ENCODE measurements around the gene SLC12A7.
"Not testable (repeated sequence)": the region's sequence is repeated elsewhere in the genome, so short reads cannot be mapped to it uniquely, and the experiment has no call there.

SLC12A7 gene

GRCh38 chr5:1133108-1133507 lies 21.2 kb upstream of the SLC12A7 start:
- DNase-seq (ENCODE audit: low read depth, low spot score): no peak
- Histone ChIP-seq H3K27me3 (ENCODE audit: control insufficient read depth, insufficient read depth, low read length) (no peaks in the 10 kb centered on the region), H3K36me3 (ENCODE audit: control insufficient read depth, insufficient read depth, low read length) (no peaks in the 10 kb centered on the region), H3K4me3 (ENCODE audit: low read length) (no peak overlapping the region), H3K4me1 (ENCODE audit: control insufficient read depth, insufficient read depth, low read length) (peaks cover 1% of the 10 kb centered on the region; the same call in 1 of the 2 replicates), H3K27ac (ENCODE audit: low read length) (no peak overlapping the region), H3K9me3 (ENCODE audit: control insufficient read depth, insufficient read depth, low read length) (no peaks in the 10 kb centered on the region)
- no CpG with 5 or more reads among the region's 9 CpGs for WGBS (ENCODE audit: insufficient coverage, insufficient read length)

GRCh38 chr5:1132570-1132969 lies 20.7 kb upstream of the SLC12A7 start:
- Histone ChIP-seq H3K4me1 (ENCODE audit: control insufficient read depth, insufficient read depth, low read length) (peaks cover 1% of the 10 kb centered on the region; the same call in 1 of the 2 replicates), H3K4me3 (ENCODE audit: low read length) (no peak overlapping the region), H3K27ac (ENCODE audit: low read length) (no peak overlapping the region), H3K36me3 (ENCODE audit: control insufficient read depth, insufficient read depth, low read length) (no peaks in the 10 kb centered on the region), H3K9me3 (ENCODE audit: control insufficient read depth, insufficient read depth, low read length) (no peaks in the 10 kb centered on the region), H3K27me3 (ENCODE audit: control insufficient read depth, insufficient read depth, low read length) (no peaks in the 10 kb centered on the region)
- no CpG with 5 or more reads among the region's 8 CpGs for WGBS (ENCODE audit: insufficient coverage, insufficient read length)
- DNase-seq (ENCODE audit: low read depth, low spot score): no peak

- no peaks in the 10 kb centered on the region for H3K9me3 ChIP-seq (ENCODE audit: control insufficient read depth, insufficient read depth, low read length)
- peaks cover 1% of the 10 kb centered on the region; the same call in 1 of the 2 replicates for H3K4me1 ChIP-seq (ENCODE audit: control insufficient read depth, insufficient read depth, low read length)
- H3K36me3 ChIP-seq (ENCODE audit: control insufficient read depth, insufficient read depth, low read length): no peaks in the 10 kb centered on the region
- no peak overlapping the region for H3K4me3 ChIP-seq (ENCODE audit: low read length)
- H3K27me3 ChIP-seq (ENCODE audit: control insufficient read depth, insufficient read depth, low read length): no peaks in the 10 kb centered on the region
- no CpG with 5 or more reads among the region's 11 CpGs for WGBS (ENCODE audit: insufficient coverage, insufficient read length)
- H3K27ac ChIP-seq (ENCODE audit: low read length): no peak overlapping the region
- DNase-seq (ENCODE audit: low read depth, low spot score): no peak
Measured at GRCh38 chr5:1131726-1132125, 19.9 kb upstream of the SLC12A7 start.

- no CpG with 5 or more reads among the region's 14 CpGs for WGBS (ENCODE audit: insufficient coverage, insufficient read length)
- no peaks in the 10 kb centered on the region for H3K27me3 ChIP-seq (ENCODE audit: control insufficient read depth, insufficient read depth, low read length)
- no peak for DNase-seq (ENCODE audit: low read depth, low spot score)
- H3K4me1 ChIP-seq (ENCODE audit: control insufficient read depth, insufficient read depth, low read length): peaks cover 1% of the 10 kb centered on the region; the same call in 1 of the 2 replicates
- no peak overlapping the region for H3K27ac ChIP-seq (ENCODE audit: low read length)
- no peaks in the 10 kb centered on the region for H3K9me3 ChIP-seq (ENCODE audit: control insufficient read depth, insufficient read depth, low read length)
- H3K36me3 ChIP-seq (ENCODE audit: control insufficient read depth, insufficient read depth, low read length): no peaks in the 10 kb centered on the region
- H3K4me3 ChIP-seq (ENCODE audit: low read length): no peak overlapping the region
Measured at GRCh38 chr5:1131191-1131621, 19.3 kb upstream of the SLC12A7 start.

GRCh38 chr5:1130218-1130946 lies 18.5 kb upstream of the SLC12A7 start:
- WGBS (ENCODE audit: insufficient coverage, insufficient read length): no CpG with 5 or more reads among the region's 26 CpGs
- no peaks in the 10 kb centered on the region for H3K27me3 ChIP-seq (ENCODE audit: control insufficient read depth, insufficient read depth, low read length)
- no peak for DNase-seq (ENCODE audit: low read depth, low spot score)
- no peak overlapping the region for H3K27ac ChIP-seq (ENCODE audit: low read length)
- peaks cover 1% of the 10 kb centered on the region; the same call in 1 of the 2 replicates for H3K4me1 ChIP-seq (ENCODE audit: control insufficient read depth, insufficient read depth, low read length)
- no peaks in the 10 kb centered on the region for H3K36me3 ChIP-seq (ENCODE audit: control insufficient read depth, insufficient read depth, low read length)
- H3K4me3 ChIP-seq (ENCODE audit: low read length): no peak overlapping the region
- H3K9me3 ChIP-seq (ENCODE audit: control insufficient read depth, insufficient read depth, low read length): no peaks in the 10 kb centered on the region

- Histone ChIP-seq H3K9me3 (ENCODE audit: control insufficient read depth, insufficient read depth, low read length) (no peaks in the 10 kb centered on the region), H3K27ac (ENCODE audit: low read length) (no peak overlapping the region), H3K4me3 (ENCODE audit: low read length) (no peak overlapping the region), H3K27me3 (ENCODE audit: control insufficient read depth, insufficient read depth, low read length) (no peaks in the 10 kb centered on the region), H3K36me3 (ENCODE audit: control insufficient read depth, insufficient read depth, low read length) (no peaks in the 10 kb centered on the region), H3K4me1 (ENCODE audit: control insufficient read depth, insufficient read depth, low read length) (peaks cover 1% of the 10 kb centered on the region; the same call in 1 of the 2 replicates)
- no peak for DNase-seq (ENCODE audit: low read depth, low spot score)
- WGBS (ENCODE audit: insufficient coverage, insufficient read length): no CpG with 5 or more reads among the region's 9 CpGs
Measured at GRCh38 chr5:1129711-1130055, 17.8 kb upstream of the SLC12A7 start.

- Histone ChIP-seq H3K4me1 (ENCODE audit: control insufficient read depth, insufficient read depth, low read length) (peaks cover 1% of the 10 kb centered on the region; the same call in 1 of the 2 replicates), H3K4me3 (ENCODE audit: low read length) (no peak overlapping the region), H3K36me3 (ENCODE audit: control insufficient read depth, insufficient read depth, low read length) (no peaks in the 10 kb centered on the region), H3K27ac (ENCODE audit: low read length) (no peak overlapping the region), H3K27me3 (ENCODE audit: control insufficient read depth, insufficient read depth, low read length) (no peaks in the 10 kb centered on the region), H3K9me3 (ENCODE audit: control insufficient read depth, insufficient read depth, low read length) (no peaks in the 10 kb centered on the region)
- DNase-seq (ENCODE audit: low read depth, low spot score): no peak
- no CpG with 5 or more reads among the region's 24 CpGs for WGBS (ENCODE audit: insufficient coverage, insufficient read length)
Measured at GRCh38 chr5:1128977-1129710, 17.3 kb upstream of the SLC12A7 start.

- DNase-seq (ENCODE audit: low read depth, low spot score): no peak
- no peak overlapping the region for H3K4me3 ChIP-seq (ENCODE audit: low read length)
- H3K9me3 ChIP-seq (ENCODE audit: control insufficient read depth, insufficient read depth, low read length): no peaks in the 10 kb centered on the region
- no peak overlapping the region for H3K27ac ChIP-seq (ENCODE audit: low read length)
- peaks cover 1% of the 10 kb centered on the region; the same call in 1 of the 2 replicates for H3K4me1 ChIP-seq (ENCODE audit: control insufficient read depth, insufficient read depth, low read length)
- H3K36me3 ChIP-seq (ENCODE audit: control insufficient read depth, insufficient read depth, low read length): no peaks in the 10 kb centered on the region
- WGBS (ENCODE audit: insufficient coverage, insufficient read length): no CpG with 5 or more reads among the region's 20 CpGs
- H3K27me3 ChIP-seq (ENCODE audit: control insufficient read depth, insufficient read depth, low read length): no peaks in the 10 kb centered on the region
Measured at GRCh38 chr5:1127959-1128785, 16.3 kb upstream of the SLC12A7 start.

- WGBS (ENCODE audit: insufficient coverage, insufficient read length): no CpG with 5 or more reads among the region's 2 CpGs
- not testable (repeated sequence) for H3K9me3 ChIP-seq (ENCODE audit: control insufficient read depth, insufficient read depth, low read length); H3K27me3 ChIP-seq (ENCODE audit: control insufficient read depth, insufficient read depth, low read length); DNase-seq (ENCODE audit: low read depth, low spot score); H3K4me3 ChIP-seq (ENCODE audit: low read length); H3K4me1 ChIP-seq (ENCODE audit: control insufficient read depth, insufficient read depth, low read length); H3K27ac ChIP-seq (ENCODE audit: low read length); H3K36me3 ChIP-seq (ENCODE audit: control insufficient read depth, insufficient read depth, low read length)
Measured at GRCh38 chr5:1125695-1126094, 13.8 kb upstream of the SLC12A7 start.

GRCh38 chr5:1125030-1125357 lies 13.1 kb upstream of the SLC12A7 start:
- no peak overlapping the region for H3K4me3 ChIP-seq (ENCODE audit: low read length)
- peaks cover 1% of the 10 kb centered on the region; the same call in 1 of the 2 replicates for H3K4me1 ChIP-seq (ENCODE audit: control insufficient read depth, insufficient read depth, low read length)
- H3K27me3 ChIP-seq (ENCODE audit: control insufficient read depth, insufficient read depth, low read length): no peaks in the 10 kb centered on the region
- no peak for DNase-seq (ENCODE audit: low read depth, low spot score)
- H3K36me3 ChIP-seq (ENCODE audit: control insufficient read depth, insufficient read depth, low read length): no peaks in the 10 kb centered on the region
- no peak overlapping the region for H3K27ac ChIP-seq (ENCODE audit: low read length)
- WGBS (ENCODE audit: insufficient coverage, insufficient read length): 100% methylated on average over 1 of the region's 6 CpGs
- H3K9me3 ChIP-seq (ENCODE audit: control insufficient read depth, insufficient read depth, low read length): no peaks in the 10 kb centered on the region
